GM12892 (cell line): ENCODE results near the gene DCTN2.

Experiments
- POLR2A ChIP-seq: IDR thresholded peaks from 2 replicates; pipeline ENCODE4 v1.6.1; 2011; ENCODE audit warnings: low read depth, low read length, control low read depth
- POLR2AphosphoS5 ChIP-seq: IDR thresholded peaks from 2 replicates; pipeline ENCODE4 v1.6.1; 2011; ENCODE audit warnings: low read depth, low read length, control low read depth
- TAF1 ChIP-seq: IDR thresholded peaks from 2 replicates; pipeline ENCODE4 v1.6.1; 2011; ENCODE audit warnings: low read depth, mild to moderate bottlenecking, control low read depth, low read length, borderline replicate concordance

DNA sequence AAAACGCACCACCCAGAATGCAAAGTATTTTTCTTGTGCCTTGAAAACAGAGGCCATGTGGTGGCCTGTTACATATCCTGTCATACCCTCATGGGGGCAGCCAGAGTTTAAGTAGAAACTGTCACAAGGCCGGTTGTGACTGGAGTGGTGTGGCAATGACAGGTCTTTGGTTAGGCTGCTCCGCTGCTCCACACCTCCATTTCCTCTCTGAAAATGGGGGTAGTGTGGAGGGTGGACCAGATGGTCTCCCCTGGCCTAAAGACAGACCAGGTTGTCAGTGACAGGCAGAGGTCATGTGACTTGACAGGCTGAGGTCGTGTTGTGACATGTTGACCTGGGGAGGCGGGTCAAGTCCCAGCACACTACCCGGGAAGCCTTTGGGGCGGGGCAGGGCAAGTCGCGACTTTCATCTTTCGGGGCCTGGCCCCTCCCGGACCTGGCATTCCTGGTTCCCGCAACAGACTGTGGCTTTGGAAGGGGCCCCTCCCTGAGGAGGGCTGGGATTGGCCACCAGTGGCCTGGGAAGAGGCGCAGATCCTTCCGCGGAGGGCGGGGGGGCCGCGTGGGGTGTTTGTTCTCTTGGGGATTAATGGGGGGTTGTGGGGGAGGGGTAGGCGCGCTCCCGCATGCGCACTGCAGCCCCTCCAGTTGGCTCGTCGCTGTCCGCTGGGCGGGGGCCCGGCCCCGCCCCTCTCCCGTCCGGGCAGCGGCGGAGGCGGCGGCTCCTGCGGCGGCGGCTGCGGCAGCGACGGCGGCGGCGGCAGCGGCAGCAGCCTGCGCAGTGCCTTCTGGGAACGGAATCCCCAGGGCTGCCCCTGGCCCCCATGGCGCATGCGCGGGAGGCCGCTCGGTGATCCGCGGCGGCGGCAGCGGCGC lies 24.7 kb downstream of the DCTN2 start, which contains the start of gene MBD6:
- TF ChIP-seq POLR2A (peak; percentile 60; the same call in 1 of the 2 replicates), POLR2AphosphoS5 (peak; percentile 49), TAF1 (0 out of 2 replicates have a peak, but pooled peaks have one; percentile 28)
